Transverse colon (tissue), 4 donors: Measurements from ENCODE around the gene LMOD2. TPM values are rescaled to one million over a fixed set of nuclear protein-coding genes. Genes with fewer than 3 reads are reported as not detected.

Experiments used
- DNase-seq: peaks from one replicate; pipeline ENCODE4 v3.0.0-alpha.2; 2019
- H3K27ac ChIP-seq, 4 donors: fragments of 200-600 bp; sonication (generic); 2 replicates each; pipeline ENCODE4 v1.5.1; 2016 to 2018; ENCODE audit warnings: inconsistent platforms in 4 of 4
- H3K27me3 ChIP-seq: fragments of 200-600 bp; sonication (generic); 2 replicates; pipeline ENCODE4 v1.5.1; 2017; ENCODE audit warnings: inconsistent platforms
- H3K36me3 ChIP-seq, 4 donors: fragments of 200-600 bp; sonication (generic); 2 replicates each; pipeline ENCODE4 v1.5.1; 2017 to 2019; ENCODE audit warnings: inconsistent platforms in 4 of 4
- H3K4me1 ChIP-seq, 4 donors: fragments of 200-600 bp; sonication (generic); 2 replicates each; pipeline ENCODE4 v1.5.1; 2017 to 2020; ENCODE audit warnings: inconsistent platforms in 4 of 4
- H3K4me3 ChIP-seq, 4 donors: fragments of 200-600 bp; sonication (generic); 1 replicate in 1 of 4; 2 replicates in 3 of 4; pipeline versions ENCODE4 v1.5.1 to v1.6.1; 2017 to 2019; ENCODE audit warnings: inconsistent platforms in 4 of 4
- H3K9me3 ChIP-seq, 2 donors: fragments of 200-600 bp; sonication (generic); 2 replicates each; pipeline ENCODE4 v1.5.1; 2017 to 2019; ENCODE audit warnings: inconsistent platforms in 2 of 2
- CTCF ChIP-seq, 5 experiments: fragments of 200-600 bp in 3 of 5; fragments of 450-650 bp in 2 of 5; sonication (generic) in 3 of 5; IDR thresholded peaks; 1 replicate in 2 of 5; 2 replicates in 3 of 5; pipeline ENCODE4 v1.5.1; 2016 to 2017; ENCODE audit warnings: antibody characterized with exemption in 5 of 5, inconsistent platforms in 3 of 5, mild to moderate bottlenecking in 2 of 5, moderate library complexity in 1 of 5
- EP300 ChIP-seq: sonication (generic); formaldehyde crosslinking; IDR thresholded peaks from one replicate; pipeline ENCODE4 v1.6.1; 2017; ENCODE audit warnings: antibody characterized with exemption, low read depth
- POLR2A ChIP-seq: fragments of 450-650 bp; IDR thresholded peaks from one replicate; pipeline ENCODE4 v1.6.1; 2016; ENCODE audit warnings: antibody characterized with exemption, mild to moderate bottlenecking, moderate library complexity
- POLR2AphosphoS5 ChIP-seq, 3 donors: sonication (generic); formaldehyde crosslinking; IDR thresholded peaks; one replicate each; pipeline ENCODE4 v1.6.1; 2016; ENCODE audit warnings: antibody characterized with exemption in 3 of 3
- WGBS, 2 donors: methylation state at CpG; one replicate each; pipeline ENCODE4 v1.1.5; 2018; ENCODE audit warnings: low coverage in 1 of 2; 5-methylcytosine and 5-hydroxymethylcytosine counted together
- in situ Hi-C, 4 donors: fragments of 200-750 bp; cut with MboI; loops; one replicate each; pipeline versions ENCODE4 v1.15.0 to v1.15.1; 2017; ENCODE audit warnings: low sequenced_read_pairs in 3 of 4, low pct_ligation_motif_present in 1 of 4, low pct_unique_long_range_greater_than_20kb in 1 of 4
- intact Hi-C: fragments of 100-400 bp; cut with DNase I; formaldehyde crosslinking; loops from one replicate; pipeline ENCODE4 v1.15.1; 2023; ENCODE audit warnings: low total_unique reads
- total RNA-seq, 4 donors: library from RNA; depleted of rRNA; stranded (reverse); fragments of >200 nt; gene quantifications; one replicate each; pipeline ENCODE4 v1.1.0, GENCODE V29; 2016

Gene LMOD2
- total RNA-seq, 4 donors from 2014 or later, result 0.41 TPM; not detected in 3

GRCh38 chr7:123657304-123657685 is 1.6 kb downstream of the LMOD2 start:
- in situ Hi-C loops, result no loop called here
- no peak for TF ChIP-seq POLR2A
- H3K4me1 ChIP-seq, result no peaks in the 10 kb centered on the region
- WGBS, 2 donors, result 33 to 54% methylated on average over 1 of the region's 1 CpG
- no peaks in the 10 kb centered on the region for H3K9me3 ChIP-seq
- H3K27ac ChIP-seq, result no peak overlapping the region
- DNase-seq, result no peak
- H3K4me3 ChIP-seq, result no peak overlapping the region
- H3K27me3 ChIP-seq, result no peaks in the 10 kb centered on the region
- no peaks in the 10 kb centered on the region for H3K36me3 ChIP-seq
- intact Hi-C loops, result no loop called here

GRCh38 chr7:123658023-123658422 is 2.4 kb downstream of the LMOD2 start:
- H3K9me3 ChIP-seq, result no peaks in the 10 kb centered on the region
- intact Hi-C loops, result no loop called here
- TF ChIP-seq CTCF (IDR thresholded peaks at IDR 0.05) (no peak), POLR2A (no peak), POLR2AphosphoS5 (IDR thresholded peaks at IDR 0.05) (no peak), EP300 (no peak)
- H3K27ac ChIP-seq, result no peak overlapping the region
- no peaks in the 10 kb centered on the region for H3K36me3 ChIP-seq
- H3K27me3 ChIP-seq, result no peaks in the 10 kb centered on the region
- 46 to 81% methylated on average over 4 to 6 of the region's 6 CpGs for WGBS, 2 donors
- DNase-seq, result no peak
- H3K4me3 ChIP-seq, result no peak overlapping the region
- H3K4me1 ChIP-seq, result no peaks in the 10 kb centered on the region
- in situ Hi-C loops, result no loop called here

GRCh38 chr7:123660514-123661354 is 5.1 kb downstream of the LMOD2 start:
- 63 to 80% methylated on average over 3 to 8 of the region's 8 CpGs for WGBS, 2 donors
- Histone ChIP-seq H3K36me3 (no peaks in the 10 kb centered on the region), H3K4me3 (no peak overlapping the region), H3K27me3 (no peaks in the 10 kb centered on the region), H3K27ac (no peak overlapping the region), H3K9me3 (no peaks in the 10 kb centered on the region), H3K4me1 (no peaks in the 10 kb centered on the region)
- DNase-seq, result no peak
- TF ChIP-seq EP300 (no peak), POLR2AphosphoS5 (IDR thresholded peaks at IDR 0.05) (no peak), POLR2A (no peak), CTCF (IDR thresholded peaks at IDR 0.05) (no peak)
- intact Hi-C loops, result no loop called here
- in situ Hi-C loops, result no loop called here

GRCh38 chr7:123661765-123662164 is 6.1 kb downstream of the LMOD2 start:
- in situ Hi-C loops (no loop called here), intact Hi-C loops (no loop called here)
- H3K4me1 ChIP-seq, result no peaks in the 10 kb centered on the region
- no peaks in the 10 kb centered on the region for H3K27me3 ChIP-seq
- no peak overlapping the region for H3K4me3 ChIP-seq
- no peak for DNase-seq
- no peak for TF ChIP-seq EP300
- TF ChIP-seq POLR2A, result no peak
- TF ChIP-seq CTCF (IDR thresholded peaks at IDR 0.05), result no peak
- TF ChIP-seq POLR2AphosphoS5 (IDR thresholded peaks at IDR 0.05), result no peak
- 53 to 77% methylated on average over 1 of the region's 1 CpG for WGBS, 2 donors
- H3K36me3 ChIP-seq, result no peaks in the 10 kb centered on the region
- H3K27ac ChIP-seq, result no peak overlapping the region
- no peaks in the 10 kb centered on the region for H3K9me3 ChIP-seq
